ENCODE results near the gene ACTR3C. TPM values are rescaled to one million over a fixed set of nuclear protein-coding genes. Genes with fewer than 3 reads are reported as not detected.

The ACTR3C gene
- total RNA-seq, 2 donors from 2014 or later = 2.9 to 12.6 TPM

DNA sequence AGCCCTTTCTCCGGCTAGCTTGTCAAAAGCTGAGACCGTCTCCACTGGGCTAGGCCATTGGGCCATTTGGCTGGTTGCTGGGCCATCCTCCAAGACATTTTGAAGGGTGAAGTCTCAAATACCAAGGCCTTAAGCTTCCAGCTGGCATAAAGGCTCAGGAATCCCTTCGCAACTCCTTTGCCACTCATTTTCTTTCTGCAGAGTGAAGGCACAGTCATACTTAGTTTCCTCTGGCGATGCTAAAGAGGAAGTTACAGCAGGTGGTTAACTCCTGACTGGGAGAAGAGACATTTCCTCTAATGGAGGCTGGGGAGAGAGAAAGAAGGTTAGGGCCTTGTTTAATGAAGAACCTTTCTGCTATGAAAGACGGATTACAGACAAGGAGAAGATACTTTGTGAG is 40.5 kb upstream of the ACTR3C start:
- no peak overlapping the region for H3K27ac Mint-ChIP-seq
- DNase-seq (ENCODE audit: low spot score) (peak; percentile 13), ATAC-seq (no peak)
- peaks cover 9% of the 10 kb centered on the region for H3K9me3 Mint-ChIP-seq
- H3K27me3 Mint-ChIP-seq = no peaks in the 10 kb centered on the region
- H3K4me1 Mint-ChIP-seq (ENCODE audit: low read depth in 2 of 2) = peaks cover 18 to 21% of the 10 kb centered on the region in 2 donors
- no peak overlapping the region for H3K4me3 Mint-ChIP-seq
- peaks cover 5% of the 10 kb centered on the region for H3K36me3 Mint-ChIP-seq

DNA sequence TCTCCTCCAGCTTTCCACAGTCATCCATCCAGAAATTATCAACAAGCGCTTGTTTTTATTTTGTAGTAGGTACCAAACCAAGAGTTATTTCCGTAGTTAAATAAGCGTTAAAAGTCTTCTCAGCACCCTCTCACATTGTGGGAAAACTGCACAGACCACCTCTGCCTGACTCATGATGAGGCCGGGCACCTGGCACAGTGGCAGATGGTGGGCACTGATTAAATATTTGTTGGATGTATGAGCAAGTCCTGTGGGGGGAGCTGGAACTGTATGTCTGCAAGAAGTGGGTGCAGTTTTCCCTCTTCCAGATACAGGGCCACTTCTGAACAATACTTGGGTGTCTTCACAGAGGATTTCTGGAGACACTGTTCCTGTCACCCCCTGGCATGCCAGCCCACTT is 40.0 kb upstream of the ACTR3C start:
- Mint-ChIP-seq H3K27me3 (no peaks in the 10 kb centered on the region), H3K4me3 (no peak overlapping the region), H3K4me1 (ENCODE audit: low read depth in 2 of 2) (peaks cover 23 to 26% of the 10 kb centered on the region in 2 donors), H3K9me3 (peaks cover 9% of the 10 kb centered on the region), H3K36me3 (peaks cover 5% of the 10 kb centered on the region), H3K27ac (no peak overlapping the region)
- DNase-seq (ENCODE audit: low spot score) = no peak
- no peak for ATAC-seq

DNA sequence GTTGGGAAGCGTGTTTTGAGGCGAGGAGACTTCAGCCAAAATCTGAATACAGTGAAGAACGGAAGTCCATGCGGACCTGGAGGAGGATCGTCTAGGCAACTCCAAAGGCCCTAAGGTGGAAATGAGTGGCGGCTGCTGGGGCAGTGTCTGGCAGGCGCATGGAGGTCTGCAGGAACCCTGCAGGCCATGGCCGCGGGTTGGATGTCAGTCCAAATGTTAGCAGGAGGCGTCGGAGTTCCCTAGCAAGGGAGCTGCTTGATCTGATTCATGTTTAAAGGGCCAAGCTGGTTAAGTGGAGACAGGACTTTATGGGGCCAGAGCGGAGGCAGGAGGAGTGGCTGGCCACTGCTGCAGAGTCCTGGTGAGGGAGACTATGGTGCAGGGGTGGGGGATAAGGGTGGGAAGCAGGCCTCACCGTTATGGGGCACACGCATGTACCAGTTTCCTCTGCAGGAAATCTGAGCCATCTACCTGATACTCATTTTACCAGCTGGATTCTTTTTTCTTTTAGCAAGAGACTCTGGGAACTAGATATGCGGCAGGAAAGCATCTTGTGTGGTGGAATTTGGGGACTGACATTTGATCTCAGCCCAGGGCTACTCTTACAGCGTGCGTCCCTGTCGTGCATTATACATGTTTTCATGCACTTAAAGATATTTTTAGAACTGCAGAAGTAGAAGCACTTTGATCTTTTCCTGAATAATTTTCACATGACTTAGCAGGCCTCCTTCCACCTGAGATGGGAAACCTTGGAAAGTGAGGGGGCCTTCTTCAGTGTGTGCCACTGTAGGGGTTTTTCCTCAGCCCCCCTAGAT is 38.7 kb upstream of the ACTR3C start:
- Mint-ChIP-seq H3K36me3 (peaks cover 5% of the 10 kb centered on the region), H3K4me3 (no peak overlapping the region), H3K27ac (no peak overlapping the region), H3K9me3 (peaks cover 9% of the 10 kb centered on the region), H3K4me1 (ENCODE audit: low read depth in 2 of 2) (peaks cover 35 to 38% of the 10 kb centered on the region in 2 donors), H3K27me3 (no peaks in the 10 kb centered on the region)
- no peak for ATAC-seq
- DNase-seq (ENCODE audit: low spot score) = no peak

DNA sequence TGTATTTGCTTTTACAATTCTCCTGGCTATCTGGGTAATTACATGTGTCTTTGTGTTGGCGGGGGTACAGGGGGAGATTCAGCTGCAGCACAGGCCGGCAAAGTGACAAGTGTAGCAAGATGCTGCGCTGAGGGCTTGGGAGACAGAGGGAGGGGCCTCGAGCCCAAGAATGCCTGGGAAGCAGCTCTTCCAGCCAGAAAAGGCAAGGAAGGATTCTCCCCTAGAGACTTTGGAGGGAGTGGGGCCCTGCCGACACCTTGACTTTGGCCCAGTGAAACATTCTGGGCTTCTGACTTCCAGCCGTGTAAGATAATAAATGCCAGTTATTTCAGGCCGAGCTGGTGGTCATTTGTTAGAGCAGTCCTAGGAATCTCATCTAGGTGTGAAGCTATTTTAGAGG is 38.1 kb upstream of the ACTR3C start:
- Mint-ChIP-seq H3K4me3 (no peak overlapping the region), H3K9me3 (peaks cover 9% of the 10 kb centered on the region), H3K4me1 (ENCODE audit: low read depth in 2 of 2) (peaks cover 37 to 38% of the 10 kb centered on the region in 2 donors), H3K27ac (no peak overlapping the region), H3K36me3 (peaks cover 5% of the 10 kb centered on the region), H3K27me3 (no peaks in the 10 kb centered on the region)
- no peak for ATAC-seq
- no peak for DNase-seq (ENCODE audit: low spot score)

DNA sequence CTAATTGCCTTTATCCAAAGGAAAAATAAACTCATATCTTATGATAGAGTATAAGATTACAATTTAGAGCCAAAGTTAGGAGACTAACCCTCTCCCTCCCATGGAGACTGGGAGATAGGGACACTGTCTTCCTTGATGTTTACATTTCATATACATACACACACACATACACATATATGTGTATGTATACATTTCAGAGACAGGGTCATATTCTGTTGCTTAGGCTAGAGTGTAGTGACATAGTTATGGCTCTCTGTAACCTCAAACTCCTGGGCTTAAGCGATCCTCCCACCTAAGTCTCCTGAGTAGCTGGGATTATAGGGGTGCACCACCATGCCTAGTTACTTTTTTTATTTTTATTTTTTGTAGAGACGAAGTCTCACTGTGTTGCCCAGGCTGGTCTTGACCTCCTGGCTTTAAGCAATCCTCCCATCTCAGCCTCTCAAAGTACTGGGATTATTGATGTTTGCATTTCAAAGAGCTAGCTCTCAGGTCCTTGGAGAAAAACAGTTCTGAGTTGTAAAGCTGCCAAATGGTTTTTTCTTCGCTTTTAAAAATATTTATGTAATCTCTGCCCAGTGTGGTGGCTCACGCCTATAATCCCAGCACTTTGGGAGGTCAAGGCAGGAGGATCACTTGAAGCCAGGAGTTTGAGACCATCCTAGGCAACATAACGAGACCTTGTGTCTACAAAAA is 37.2 kb upstream of the ACTR3C start:
- H3K4me1 Mint-ChIP-seq (ENCODE audit: low read depth in 2 of 2) = peaks cover 38 to 39% of the 10 kb centered on the region in 2 donors
- ATAC-seq = no peak
- H3K27me3 Mint-ChIP-seq = no peaks in the 10 kb centered on the region
- peak overlapping the region; percentile 75 for H3K4me3 Mint-ChIP-seq
- peaks cover 9% of the 10 kb centered on the region for H3K9me3 Mint-ChIP-seq
- H3K36me3 Mint-ChIP-seq = peaks cover 5% of the 10 kb centered on the region
- peak overlapping the region; percentile 81 to 82 for H3K27ac Mint-ChIP-seq
- no peak for DNase-seq (ENCODE audit: low spot score)

DNA sequence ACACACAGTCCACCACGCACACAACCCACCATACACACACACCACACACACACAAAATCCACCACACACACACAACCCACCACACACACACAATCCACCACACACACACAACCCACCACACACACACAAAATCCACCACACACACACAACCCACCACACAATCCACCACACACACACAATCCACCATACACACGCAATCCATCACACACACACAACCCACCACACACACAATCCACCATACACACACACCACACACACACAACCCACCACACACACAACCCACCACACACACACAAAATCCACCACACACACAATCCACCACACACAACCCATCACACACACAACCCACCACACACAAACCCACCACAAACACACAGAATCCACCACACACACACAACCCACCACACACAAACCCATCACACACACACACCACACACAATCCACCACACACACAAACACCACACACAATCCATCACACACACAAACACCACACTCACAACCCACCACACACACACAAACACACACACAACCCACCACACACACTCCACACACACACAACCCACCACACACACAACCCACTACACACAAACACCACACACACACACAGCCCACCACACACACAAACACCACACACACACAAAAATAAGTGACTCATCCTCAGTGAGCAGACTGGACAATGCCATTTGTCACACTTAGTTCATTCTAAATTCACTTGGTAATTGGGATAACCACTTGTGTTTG is 36.4 kb upstream of the ACTR3C start:
- Mint-ChIP-seq H3K4me1 (ENCODE audit: low read depth in 2 of 2) (peaks cover 38 to 39% of the 10 kb centered on the region in 2 donors), H3K36me3 (peaks cover 5% of the 10 kb centered on the region), H3K9me3 (peaks cover 9% of the 10 kb centered on the region), H3K4me3 (peak overlapping the region; percentile 75), H3K27ac (peak overlapping the region; percentile 81 to 82), H3K27me3 (no peaks in the 10 kb centered on the region)
- no peak for ATAC-seq
- DNase-seq (ENCODE audit: low spot score) = no peak

DNA sequence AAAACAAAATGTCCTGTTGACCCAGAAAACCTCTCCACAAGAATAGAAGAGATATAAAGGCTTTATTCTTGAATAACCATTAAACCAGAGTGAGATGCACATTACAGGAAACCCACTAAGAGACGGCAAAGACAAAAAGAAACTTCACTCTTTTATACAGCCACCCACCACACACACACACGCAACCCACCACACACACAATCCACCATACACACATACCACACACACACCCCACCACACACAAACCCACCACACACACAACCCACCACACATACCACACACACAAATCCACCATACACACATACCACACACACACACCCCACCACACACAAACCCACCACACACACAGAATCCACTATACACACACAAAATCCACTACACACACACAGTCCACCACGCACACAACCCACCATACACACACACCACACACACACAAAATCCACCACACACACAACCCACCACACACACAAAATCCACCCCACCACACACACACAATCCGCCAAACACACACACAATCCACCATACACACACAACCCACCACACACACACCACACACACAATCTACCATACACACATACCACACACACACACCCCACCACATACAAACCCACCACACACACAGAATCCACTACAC is 35.8 kb upstream of the ACTR3C start:
- ATAC-seq (no peak), DNase-seq (ENCODE audit: low spot score) (no peak)
- Mint-ChIP-seq H3K4me3 (peak overlapping the region; percentile 61), H3K36me3 (peaks cover 5% of the 10 kb centered on the region), H3K27me3 (no peaks in the 10 kb centered on the region), H3K4me1 (ENCODE audit: low read depth in 2 of 2) (peaks cover 37 to 38% of the 10 kb centered on the region in 2 donors), H3K27ac (peak overlapping the region; percentile 81 to 82), H3K9me3 (peaks cover 9% of the 10 kb centered on the region)

DNA sequence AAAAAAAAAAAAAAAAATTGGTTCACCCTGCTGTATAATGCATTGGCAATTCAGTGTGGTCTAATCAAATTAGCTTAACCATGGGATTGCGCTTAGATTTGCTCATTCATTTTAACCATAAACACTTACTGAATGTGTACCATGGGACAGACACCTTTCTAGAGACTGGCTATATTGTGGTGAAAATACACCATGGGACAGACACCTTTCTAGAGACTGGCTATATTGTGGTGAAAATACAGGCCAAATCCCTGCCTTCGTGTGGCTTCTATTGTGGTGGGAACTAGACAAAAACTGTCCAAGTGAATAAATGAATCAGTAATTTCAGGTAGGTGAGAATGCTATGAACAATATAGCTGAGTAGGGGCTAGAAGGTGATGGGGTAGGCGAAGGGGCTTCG is 35.1 kb upstream of the ACTR3C start:
- Mint-ChIP-seq H3K9me3 (peaks cover 9% of the 10 kb centered on the region), H3K4me3 (peak overlapping the region; percentile 61), H3K27me3 (no peaks in the 10 kb centered on the region), H3K4me1 (ENCODE audit: low read depth in 2 of 2) (peaks cover 32 to 35% of the 10 kb centered on the region in 2 donors), H3K27ac (peak overlapping the region; percentile 81 to 82), H3K36me3 (peaks cover 5% of the 10 kb centered on the region)
- ATAC-seq = peak; percentile 65 to 68
- no peak for DNase-seq (ENCODE audit: low spot score)

DNA sequence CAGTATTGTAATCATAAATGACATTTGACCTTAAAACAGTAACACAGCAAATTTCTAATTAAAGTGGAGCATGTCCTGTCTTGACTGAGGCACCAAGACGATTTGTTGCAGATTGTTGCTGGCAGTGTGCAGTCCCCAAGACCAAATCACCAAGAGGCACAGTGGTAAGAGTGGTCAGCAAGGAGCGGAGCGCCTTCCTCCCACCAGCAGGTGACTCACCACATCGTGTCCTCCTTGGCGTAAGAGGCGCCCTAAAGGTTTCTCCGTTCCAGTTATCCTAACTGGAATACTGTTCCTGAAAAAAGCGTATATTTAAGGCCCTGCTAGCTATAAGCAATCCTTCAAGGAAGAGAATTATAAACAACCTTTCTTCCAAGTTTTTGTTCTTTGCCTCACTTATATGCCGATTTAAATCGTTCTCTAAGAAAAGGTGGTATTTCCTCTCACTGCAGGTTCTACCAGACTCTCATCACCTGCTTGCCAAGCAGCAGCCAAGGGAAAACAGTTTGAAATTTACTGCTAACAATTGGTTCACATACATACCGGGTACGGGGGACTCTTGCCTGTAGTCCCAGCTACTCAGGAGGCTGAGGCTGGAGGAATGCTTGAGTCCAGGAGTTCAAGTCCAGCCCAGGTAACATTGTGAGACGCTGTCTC is 34.6 kb upstream of the ACTR3C start:
- Mint-ChIP-seq H3K27ac (peak overlapping the region; percentile 81 to 82), H3K9me3 (peaks cover 9% of the 10 kb centered on the region), H3K27me3 (no peaks in the 10 kb centered on the region), H3K36me3 (peaks cover 5% of the 10 kb centered on the region), H3K4me3 (peak overlapping the region; percentile 61), H3K4me1 (ENCODE audit: low read depth in 2 of 2) (peaks cover 32 to 35% of the 10 kb centered on the region in 2 donors)
- DNase-seq (ENCODE audit: low spot score) = no peak
- peak; percentile 66 to 68 for ATAC-seq

DNA sequence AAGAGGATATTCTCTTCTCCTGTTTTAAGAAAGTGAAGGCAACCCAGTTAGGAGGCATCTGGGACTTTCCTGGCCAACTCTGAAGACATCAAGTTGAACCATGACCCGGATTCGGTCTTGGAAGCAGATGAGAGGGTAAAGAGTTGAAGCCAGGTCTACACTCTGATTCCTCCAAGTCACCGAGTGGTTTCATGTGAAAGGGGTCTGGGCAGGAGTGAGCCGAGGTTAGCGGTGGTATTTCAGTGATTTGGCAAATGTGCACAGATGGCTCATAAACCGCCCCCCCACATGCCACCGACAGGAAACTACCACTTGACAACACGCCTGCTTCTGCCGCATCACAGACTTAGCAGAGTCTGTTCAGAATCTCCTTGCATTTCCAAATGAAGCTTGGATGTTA is 33.9 kb upstream of the ACTR3C start:
- H3K4me1 Mint-ChIP-seq (ENCODE audit: low read depth in 2 of 2) = peaks cover 32 to 35% of the 10 kb centered on the region in 2 donors
- H3K9me3 Mint-ChIP-seq = peaks cover 9% of the 10 kb centered on the region
- H3K4me3 Mint-ChIP-seq = peak overlapping the region; percentile 61
- DNase-seq (ENCODE audit: low spot score) (no peak), ATAC-seq (peak; percentile 81 to 82)
- H3K36me3 Mint-ChIP-seq = peaks cover 5% of the 10 kb centered on the region
- H3K27me3 Mint-ChIP-seq = no peaks in the 10 kb centered on the region
- H3K27ac Mint-ChIP-seq = peak overlapping the region; percentile 49 to 81

DNA sequence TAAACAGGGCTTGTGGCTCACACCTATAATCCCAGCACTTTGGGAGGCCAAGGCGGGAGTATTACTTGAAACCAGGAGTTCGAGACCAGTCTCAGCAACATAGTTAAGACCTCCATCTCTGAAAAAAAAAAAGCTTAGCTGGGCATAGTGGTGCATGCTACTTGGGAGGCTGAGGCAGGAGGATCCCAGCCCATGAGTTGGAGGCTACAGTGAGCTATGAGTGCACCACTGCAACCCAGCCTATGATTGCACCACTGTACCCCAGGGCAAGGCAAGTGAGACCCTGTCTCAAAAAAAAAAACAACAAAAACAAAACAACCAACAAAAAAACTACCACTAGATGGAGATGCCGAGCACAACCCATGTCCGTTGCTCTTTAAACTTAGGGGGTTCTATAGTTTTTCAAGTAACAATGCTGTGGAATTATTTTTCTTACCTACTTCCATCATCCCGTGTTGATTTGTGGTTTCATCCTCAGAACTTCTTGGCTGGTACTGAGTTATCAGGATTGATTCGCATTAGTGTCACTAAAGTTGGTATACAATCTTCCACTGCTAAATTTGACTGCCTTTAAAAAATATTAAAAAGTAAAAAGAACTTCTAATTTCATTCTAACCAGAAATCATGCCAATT is 33.0 kb upstream of the ACTR3C start:
- Mint-ChIP-seq H3K27me3 (no peaks in the 10 kb centered on the region), H3K9me3 (peaks cover 9% of the 10 kb centered on the region), H3K4me1 (ENCODE audit: low read depth in 2 of 2) (peaks cover 32 to 35% of the 10 kb centered on the region in 2 donors), H3K27ac (no peak overlapping the region), H3K4me3 (no peak overlapping the region), H3K36me3 (peaks cover 5% of the 10 kb centered on the region)
- DNase-seq (ENCODE audit: low spot score) (peak; percentile 74), ATAC-seq (no peak)

DNA sequence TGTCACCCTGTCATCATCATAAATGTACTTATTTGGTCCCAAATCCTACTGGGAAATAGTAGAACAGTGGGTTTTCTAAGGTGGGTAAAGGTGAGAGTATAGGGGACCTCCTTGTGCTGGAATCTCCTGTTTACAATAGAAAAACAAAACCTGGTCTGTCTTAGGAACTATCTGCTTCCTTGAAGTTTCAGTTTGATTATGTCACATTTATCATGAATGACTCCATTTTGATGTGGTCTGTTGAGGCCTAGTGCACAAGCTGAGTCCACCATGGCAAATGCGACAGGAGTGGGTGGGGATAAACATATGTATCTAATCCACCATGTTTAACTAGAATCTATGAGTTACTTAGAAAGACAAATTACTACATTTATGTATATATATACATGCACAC is 32.3 kb upstream of the ACTR3C start:
- peaks cover 5% of the 10 kb centered on the region for H3K36me3 Mint-ChIP-seq
- H3K9me3 Mint-ChIP-seq = peaks cover 9% of the 10 kb centered on the region
- ATAC-seq (no peak), DNase-seq (ENCODE audit: low spot score) (no peak)
- H3K4me1 Mint-ChIP-seq (ENCODE audit: low read depth in 2 of 2) = peaks cover 32 to 35% of the 10 kb centered on the region in 2 donors
- H3K27me3 Mint-ChIP-seq = no peaks in the 10 kb centered on the region
- H3K27ac Mint-ChIP-seq = no peak overlapping the region
- H3K4me3 Mint-ChIP-seq = no peak overlapping the region
